Measurements from ENCODE around the gene CKS1B.

The CKS1B gene

GRCh38 chr1:154945962-154946850 lies 28.3 kb upstream of the CKS1B start:
- no peak for DNase-seq (ENCODE audit: low read depth in 2 of 2)

DNA sequence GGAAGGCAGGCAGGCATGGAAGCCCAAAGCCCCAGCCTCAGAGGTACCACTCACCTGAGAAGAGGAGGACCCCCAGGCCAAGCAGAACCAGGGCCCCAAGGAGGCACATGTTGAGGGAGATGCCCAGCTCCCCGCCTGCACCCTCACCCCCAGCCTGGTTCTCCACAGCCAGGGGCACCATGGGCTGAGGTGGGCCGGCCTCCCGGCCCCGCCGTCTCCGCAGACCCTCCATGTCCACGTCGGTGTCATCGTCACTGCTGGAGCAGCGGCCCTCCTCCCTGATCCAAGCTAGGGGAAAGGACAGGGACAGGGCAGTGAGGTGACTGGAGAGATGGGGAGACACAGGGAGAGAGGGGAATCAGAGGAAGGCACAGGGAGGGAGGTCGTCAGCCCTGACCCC lies 26.4 kb upstream of the CKS1B start:
- no peak for DNase-seq (ENCODE audit: low read depth in 2 of 2)

DNA sequence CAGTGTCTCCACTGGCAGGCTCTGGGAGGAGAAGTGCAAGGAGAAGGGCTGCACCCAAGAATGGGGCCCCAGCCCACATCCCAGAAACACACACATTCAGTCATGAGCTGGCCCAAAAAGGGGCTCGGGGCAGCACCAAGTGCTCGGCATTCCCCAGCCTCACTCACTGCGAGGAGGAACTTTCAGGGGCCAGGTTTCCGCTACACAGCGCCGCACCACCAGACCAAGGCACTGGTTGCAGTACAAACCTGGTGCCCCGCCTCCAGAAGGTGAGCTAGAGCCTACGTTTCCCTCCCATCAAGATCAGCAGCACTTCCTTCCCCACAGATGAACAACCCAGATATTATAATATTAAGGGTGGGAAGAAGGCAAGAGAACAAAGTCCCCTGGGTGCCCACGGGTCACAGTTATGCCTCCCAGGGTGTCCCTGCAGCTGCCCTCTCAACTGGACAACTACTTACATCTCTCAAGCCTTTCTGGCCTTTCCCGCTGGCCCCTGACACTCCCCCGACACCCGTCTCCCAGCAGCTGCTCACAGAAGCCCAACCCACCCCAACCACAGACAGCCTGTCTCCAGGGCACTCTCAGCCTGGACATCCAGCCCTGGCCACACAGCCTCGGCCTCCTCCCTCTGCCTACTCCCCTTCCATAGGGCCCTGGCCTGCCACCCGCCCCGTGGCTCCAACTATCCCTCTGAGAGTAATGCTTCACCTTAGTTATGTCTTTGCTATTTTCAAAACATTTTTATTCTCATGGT lies 22.4 kb upstream of the CKS1B start:
- peak in 1 of 2 donors; percentile 34 for DNase-seq (ENCODE audit: low read depth in 2 of 2)

GRCh38 chr1:154952664-154953063 lies 21.8 kb upstream of the CKS1B start:
- DNase-seq (ENCODE audit: low read depth in 2 of 2), result no peak

GRCh38 chr1:154953611-154954038 lies 20.9 kb upstream of the CKS1B start:
- no peak for DNase-seq (ENCODE audit: low read depth in 2 of 2)

DNA sequence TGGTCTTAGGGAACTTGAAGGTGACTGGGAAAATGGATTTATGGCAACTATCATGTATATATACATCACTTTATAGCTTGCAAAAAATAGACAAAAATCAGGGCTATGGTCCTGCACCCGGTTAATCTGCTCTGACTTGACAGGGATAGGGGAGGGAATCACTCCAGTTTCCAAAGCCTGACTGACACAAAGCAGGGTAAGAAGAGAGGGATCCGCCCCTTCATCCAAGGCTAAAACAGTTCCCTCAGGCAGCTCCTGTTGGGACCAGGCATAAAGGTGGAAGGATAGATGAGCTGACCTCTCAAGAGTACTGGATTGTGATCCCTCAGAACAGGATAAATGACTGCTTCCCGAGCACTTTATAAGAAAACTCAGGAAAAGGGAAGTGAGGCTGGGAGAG lies 19.9 kb upstream of the CKS1B start:
- no peak for DNase-seq (ENCODE audit: low read depth in 2 of 2)

DNA sequence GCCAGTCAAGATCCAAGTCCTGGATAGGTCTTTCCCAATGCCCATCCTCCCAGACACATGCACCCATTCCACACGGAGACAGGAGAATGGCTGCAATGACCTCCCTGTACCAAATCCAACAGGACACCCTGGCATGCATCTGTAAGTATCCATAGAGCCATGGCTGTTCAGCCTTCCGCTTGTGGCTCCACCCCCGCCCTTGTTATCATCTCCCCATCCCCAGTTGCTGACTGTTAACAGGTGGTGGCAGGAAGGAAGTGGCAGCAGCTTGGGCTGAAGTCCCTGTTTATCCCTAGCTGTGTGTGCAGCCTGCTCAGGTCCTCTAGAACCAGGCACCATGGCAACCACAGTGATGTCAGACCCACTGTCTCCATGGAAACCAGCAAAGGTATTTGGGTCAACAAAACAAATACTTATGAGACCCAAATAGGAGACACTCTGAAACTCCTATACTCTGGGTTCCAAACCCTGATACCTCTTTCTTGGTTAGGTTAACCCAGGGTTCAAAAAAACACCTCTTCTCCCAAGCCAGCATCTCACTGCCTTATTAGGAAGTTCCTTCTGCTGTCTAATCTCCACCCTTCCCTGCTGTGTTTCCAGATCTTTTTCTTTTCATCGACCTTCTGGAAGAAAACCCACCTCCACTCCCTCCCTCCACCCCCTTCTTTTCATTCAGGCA lies 19.3 kb upstream of the CKS1B start:
- peak; percentile 34 to 69 for DNase-seq (ENCODE audit: low read depth in 2 of 2)

DNA sequence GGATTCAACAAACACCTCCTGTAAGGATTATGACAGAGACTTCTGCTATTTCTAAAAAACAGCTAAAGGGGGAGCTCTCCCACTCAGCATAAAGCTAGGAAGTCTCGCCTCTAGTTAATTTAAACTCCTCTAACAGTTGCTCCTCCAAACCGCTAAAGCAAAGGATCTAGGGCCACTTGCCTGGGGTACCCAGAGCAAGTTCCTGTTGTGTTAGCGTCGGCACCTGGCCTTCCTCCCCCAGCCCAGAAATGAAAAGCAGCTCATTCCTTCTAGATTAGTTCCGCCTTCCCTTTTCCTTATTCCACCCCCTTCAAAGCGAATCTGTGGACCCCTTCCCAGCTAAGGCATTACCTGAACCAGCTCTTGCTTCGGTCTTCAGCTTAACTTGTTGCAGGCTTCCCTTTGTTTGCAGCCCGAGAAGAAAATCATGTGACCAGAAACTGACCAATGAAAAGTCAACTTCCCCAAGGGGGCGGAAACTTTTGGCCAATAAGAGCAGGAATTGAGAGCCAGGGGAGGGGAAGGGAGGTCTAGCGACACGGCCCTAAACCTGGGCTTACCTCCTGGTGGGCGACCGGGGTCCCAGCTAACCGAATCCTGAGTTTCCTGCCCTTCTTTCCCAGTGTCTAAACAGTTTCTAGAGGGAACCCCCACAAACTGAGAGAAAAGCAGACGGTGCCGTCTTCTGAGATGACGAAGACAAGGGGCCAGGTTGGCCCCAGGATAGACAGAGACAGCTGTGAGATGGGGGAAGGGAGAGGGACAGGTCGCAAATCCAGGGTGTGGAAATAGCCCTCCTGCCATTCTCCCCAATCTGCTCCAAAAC lies 18.6 kb upstream of the CKS1B start, which contains the start of gene PBXIP1:
Gene PBXIP1 (minus strand): TSS at position 382 of the 826 bp plus-strand sequence. CDS start 2,378 bp downstream, outside the sequence.
- peak; percentile 35 to 70 for DNase-seq (ENCODE audit: low read depth in 2 of 2)

DNA sequence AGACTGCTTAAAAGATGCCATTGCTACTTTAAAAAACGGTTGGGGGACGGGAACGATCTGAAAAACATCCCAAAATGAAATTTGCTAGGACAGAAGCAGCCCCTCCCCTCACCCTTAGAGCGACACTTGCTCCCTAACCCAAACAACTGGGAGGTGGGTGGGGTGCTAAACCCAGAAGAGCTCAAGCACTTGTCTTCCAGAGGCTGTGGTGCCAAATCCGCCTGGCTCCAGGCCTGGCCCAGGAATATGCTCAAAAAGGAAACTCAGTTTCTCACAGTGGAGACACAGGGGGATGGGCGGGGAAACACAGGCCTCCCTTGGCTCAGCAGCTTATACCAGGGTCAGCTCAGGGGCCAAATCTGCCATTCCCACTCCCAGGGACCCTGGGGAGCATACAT lies 17.9 kb upstream of the CKS1B start:
- no peak for DNase-seq (ENCODE audit: low read depth in 2 of 2)

DNA sequence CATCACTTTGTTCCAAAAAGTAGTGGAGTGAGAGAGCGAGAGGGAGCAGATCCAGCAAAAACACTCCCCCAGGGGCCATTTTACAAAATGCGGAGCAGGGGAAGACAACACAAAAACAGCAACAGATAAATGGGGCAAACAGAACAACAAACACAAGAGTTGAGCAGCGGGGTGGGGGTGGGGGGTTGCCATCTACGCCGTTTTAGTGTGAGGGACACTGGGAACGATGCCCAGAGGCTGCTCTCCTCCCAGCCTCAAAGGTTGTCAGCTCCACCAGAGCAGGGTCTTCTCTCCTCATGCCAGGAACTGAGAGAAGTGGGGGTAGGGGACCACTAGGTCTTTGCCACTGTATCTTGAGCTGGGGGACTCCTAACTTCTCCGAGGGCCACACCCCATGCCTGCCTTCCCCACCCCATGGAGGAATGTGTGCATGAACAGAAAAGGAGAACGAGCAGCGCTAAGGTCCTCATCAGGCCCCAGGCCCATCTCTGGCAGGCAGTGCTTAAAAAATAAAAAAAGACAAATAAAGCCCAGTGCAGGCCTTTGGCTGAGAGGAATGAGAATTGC lies 17.3 kb upstream of the CKS1B start:
- no peak for DNase-seq (ENCODE audit: low read depth in 2 of 2)

DNA sequence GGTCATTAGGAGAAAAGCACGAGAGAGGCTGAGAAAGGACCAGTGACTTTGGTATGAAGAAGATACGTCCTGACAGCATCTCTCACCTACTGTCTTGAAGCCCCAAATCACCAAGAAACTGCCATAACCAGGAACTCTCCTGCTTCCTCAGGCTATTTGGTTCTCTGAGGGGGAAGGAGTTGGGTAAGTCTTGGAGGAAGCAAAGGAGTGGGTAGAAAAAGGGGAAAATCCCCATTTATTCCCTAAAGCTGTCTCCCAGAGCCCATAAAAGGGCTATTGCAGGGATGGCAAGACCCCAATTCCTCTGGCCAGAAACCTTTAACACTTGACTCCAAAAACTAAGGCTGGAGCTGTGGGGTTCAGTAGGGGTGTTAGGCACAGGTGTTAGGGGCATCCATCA lies 16.4 kb upstream of the CKS1B start:
- DNase-seq (ENCODE audit: low read depth in 2 of 2), result no peak

DNA sequence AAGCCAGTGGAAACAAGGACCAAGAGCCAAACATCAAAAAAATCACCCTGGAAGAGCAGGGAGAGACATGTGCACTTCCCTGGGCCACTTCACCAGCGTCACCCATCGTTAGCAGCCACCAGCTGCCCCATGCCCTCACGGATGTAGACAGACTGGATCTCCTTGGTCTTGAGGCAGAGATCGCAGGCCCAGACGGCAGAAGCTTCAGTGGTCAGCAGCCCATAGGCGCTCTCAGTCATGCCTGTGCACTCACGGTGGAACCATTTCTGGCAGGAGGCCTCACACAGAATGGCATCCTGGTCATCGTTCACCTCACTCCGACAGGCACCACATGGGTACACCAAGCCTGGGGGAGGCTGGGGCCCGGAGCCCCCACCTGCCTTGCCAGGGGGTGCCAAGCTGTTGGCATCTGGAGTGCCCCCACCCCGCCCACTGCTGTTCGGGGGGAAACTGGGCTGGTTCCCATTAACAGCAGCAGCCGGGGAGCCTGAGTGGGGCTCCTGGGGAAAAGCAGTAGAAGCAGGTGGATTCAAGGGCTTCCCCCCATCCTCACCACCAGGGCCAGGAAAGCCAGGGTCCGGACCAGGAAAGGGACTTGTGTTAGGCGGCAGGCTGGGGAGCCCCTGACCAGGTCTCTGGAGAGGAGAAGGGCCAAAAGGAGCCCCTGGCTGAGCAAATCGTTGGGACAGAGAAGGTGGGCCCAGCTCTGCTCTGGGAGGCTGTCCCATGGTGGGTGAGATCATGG lies 15.6 kb upstream of the CKS1B start:
- no peak for DNase-seq (ENCODE audit: low read depth in 2 of 2)

DNA sequence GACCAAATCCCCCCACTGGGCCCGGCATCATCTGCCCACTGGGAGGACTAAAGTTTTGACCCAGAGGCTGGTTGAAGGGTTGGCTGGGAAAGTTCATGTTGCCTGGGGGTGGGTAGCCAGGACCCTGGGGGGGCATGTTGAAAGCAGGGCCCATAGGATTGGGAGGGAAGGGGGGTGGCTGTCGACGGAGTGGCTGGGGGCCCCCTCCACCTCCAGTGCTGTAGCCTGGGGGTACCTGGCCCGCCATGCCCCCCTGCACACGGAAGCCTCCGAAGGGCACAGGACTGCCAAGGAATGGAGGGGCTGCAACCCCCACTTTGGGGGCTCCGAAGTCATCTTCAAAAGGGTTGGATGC lies 15.1 kb upstream of the CKS1B start:
- DNase-seq (ENCODE audit: low read depth in 2 of 2), result no peak

DNA sequence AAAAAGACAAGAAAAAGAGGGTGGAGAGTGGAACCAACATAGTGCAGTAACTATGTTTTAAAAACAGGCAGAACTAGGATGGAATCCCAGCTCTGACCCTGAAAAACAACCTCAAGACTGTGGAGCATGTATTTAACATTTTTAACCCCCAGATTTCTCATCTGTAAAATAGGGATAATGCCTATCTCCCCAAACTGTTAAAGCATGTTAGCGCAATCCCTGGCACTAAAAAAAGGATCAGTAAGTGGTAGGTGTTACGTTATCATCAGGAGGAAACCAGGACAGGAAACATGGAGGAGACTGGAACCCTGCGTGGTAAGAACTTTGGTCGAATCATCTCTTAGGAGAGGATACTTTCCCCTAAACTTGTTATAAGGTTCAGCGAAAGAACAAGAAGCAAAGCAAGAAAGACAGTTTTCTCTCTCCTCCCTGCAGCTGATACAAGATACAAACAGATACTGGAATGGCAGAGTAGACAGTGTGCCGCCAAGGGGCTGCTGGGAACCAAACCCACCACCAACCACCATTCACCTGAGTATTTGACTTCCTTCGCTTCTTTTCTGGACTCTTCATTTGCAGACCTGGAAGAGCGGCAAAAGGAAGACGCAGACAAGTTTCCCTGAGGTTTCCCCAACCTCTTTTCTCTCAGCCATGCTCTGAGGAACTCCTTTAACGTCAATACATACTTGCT lies 13.9 kb upstream of the CKS1B start:
- no peak for DNase-seq (ENCODE audit: low read depth in 2 of 2)

DNA sequence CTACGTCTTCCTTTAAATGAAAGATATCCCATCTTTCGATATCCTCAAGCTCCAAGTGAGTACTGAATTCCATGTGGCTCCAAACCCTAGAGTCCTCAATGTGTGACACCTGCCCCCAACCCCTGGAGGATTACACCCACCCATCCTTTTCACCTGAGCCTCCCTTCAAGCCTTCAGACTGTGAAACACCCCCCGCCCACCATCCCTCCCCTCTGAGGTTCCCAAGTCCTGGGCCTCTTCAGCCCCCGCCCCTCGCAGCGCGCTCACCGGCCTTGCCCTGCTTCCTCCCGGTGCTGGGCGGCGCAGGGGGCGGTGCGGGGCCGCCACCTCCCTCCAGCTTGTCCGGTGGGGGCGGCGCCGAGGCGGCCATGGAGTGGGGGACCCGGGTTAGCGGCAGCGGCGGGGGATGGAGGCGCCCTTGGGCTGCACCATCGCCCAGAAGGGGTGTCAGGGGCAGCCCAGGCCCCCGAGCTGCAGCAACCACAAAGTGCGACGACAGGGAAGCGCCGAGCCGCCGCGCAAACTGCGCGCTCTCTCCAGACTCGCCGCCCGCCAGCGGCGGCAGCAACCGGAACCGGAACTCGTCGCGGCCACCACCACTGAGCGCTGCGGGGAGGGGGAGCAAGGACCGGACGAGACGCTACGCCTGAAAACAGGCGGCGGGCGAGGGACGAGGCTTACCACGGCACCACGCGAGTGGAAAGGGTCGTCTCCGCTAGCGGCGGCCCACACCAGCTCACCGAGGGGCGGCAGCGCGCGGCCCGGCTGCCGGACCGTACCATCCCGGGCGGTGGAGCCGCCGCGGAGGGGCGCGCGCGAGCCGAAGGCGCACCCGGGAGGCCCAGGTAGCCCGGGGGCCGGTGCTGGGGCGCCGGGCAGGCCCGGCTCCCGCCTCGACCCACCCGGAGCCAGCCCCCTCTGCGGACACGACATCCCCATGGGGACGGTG lies 13.0 kb upstream of the CKS1B start, which contains the start of gene PYGO2:
Gene PYGO2 (minus strand): TSS at position 576 of the 949 bp plus-strand sequence. CDS start 206 bp downstream, at position 370.
- peak; percentile 63 to 66 for DNase-seq (ENCODE audit: low read depth in 2 of 2)

DNA sequence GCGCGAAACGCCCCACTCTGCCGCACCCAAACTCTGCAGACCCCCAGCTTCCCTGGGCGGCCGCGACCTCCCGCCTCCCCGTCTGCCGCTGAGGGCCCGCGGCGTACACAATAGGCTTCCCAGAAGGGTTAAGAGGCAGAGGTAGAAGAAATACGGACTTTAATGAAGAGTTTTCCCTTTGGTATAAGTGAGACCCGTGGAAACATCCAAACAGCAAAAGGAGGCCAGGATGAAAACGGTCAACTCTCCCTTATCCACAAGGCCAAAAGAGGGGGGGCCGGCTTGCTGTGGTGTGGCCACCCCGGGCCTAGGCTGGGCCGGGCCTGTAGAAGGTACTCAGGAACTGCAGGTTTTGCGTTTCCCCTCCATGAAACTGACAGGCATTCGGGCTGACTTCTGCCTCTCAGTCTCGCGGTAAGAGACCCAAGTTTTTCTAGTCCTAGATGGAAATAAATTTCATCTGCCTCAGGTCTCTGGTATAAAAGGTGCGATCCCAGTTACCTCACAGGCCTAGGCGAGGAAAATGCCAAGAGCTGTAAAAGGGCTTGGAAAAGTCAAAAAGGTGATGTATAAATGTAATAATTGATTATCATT lies 12.2 kb upstream of the CKS1B start:
- DNase-seq (ENCODE audit: low read depth in 2 of 2), result no peak

DNA sequence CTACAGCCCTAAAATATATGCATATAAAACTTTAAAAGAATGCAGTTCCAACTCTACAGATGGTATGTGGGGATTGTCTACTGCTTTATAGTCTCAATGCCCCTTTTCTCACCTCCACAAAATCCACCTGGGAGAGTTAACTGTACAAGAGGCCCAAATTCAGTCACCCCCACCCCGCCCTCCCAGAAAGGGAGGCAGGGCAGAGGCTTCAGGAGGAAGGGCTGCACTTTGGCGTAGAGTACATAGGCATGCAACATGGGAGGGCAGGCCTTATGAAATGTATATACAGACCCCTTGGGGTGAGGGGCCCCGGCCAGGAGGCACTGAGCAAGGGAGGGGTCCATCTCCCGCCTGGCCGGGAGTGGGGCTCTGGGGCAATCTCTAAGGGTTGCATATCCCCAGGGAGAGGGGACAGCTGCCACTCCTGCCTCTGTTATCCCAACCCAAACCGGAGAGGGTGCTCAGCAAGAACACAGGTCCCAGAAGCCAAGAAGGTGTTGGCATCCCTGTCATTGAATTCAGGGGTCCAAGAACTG lies 11.6 kb upstream of the CKS1B start:
- no peak for DNase-seq (ENCODE audit: low read depth in 2 of 2)

DNA sequence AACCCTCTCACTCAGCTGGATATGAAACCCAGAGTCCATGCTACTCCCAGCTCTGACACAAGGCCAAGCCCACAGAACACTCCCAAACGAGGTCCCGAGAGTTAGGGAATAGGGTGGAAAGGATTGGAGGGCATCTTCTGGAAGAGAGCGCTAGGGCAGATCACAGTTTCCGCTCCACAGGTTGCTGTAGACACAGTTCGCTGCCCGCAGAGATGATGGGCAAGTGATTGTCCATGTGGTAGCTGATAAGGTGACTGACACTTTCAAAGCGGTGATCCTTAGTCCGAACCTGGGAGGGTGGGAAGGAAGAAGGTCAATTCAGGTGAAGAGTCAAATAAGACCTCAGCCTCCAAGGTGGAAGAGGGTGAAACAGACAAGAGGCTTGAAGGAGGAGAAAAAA lies 10.8 kb upstream of the CKS1B start:
- DNase-seq (ENCODE audit: low read depth in 2 of 2), result no peak
